HG02870 (cell line): ENCODE results near the gene CAMK4.
A peak's percentile ranks its signal among the peaks of the same experiment; 100 is the strongest.

Experiments used
- ATAC-seq: cut with Tn5 transposase; IDR thresholded peaks from one replicate; pipeline ENCODE4 v1.9.1; 2021; ENCODE audit warnings: mild to moderate bottlenecking, moderate library complexity; ENCODE audit not compliant: unreplicated experiment

The CAMK4 gene

DNA sequence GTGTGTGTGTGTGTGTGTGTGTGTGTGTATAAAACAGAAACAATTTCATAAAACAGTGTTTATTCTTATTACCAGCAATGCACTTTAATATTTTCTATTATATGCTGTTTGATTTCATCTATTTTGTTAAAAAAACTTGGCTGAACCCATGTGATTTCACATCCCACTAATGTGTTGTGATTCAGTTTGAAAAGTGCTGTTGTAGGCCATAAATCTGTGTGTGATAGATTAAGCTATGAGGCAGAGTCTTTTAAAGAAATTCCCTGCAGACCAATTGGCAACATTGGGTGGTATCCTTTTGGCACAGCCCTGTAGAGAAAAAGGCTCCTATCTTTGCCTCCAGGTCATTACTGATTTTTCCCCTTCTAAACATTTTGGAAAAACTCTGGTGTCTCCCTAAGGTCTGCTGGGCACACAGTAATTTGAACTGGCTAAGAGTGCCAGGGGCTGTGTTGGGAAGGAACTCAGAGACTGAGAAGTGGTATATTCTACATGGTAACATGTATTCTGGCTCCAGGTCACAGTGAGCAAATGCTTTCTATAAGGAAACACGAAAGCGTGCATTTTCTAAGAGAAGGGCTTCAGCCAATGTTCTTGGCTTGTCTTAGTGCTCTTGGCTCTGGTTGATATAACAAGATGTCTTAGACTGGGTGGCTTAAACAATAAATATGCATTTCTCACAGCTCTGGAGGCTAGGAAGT is 4.5 kb downstream of the CAMK4 start:
- ATAC-seq, result no peak

DNA sequence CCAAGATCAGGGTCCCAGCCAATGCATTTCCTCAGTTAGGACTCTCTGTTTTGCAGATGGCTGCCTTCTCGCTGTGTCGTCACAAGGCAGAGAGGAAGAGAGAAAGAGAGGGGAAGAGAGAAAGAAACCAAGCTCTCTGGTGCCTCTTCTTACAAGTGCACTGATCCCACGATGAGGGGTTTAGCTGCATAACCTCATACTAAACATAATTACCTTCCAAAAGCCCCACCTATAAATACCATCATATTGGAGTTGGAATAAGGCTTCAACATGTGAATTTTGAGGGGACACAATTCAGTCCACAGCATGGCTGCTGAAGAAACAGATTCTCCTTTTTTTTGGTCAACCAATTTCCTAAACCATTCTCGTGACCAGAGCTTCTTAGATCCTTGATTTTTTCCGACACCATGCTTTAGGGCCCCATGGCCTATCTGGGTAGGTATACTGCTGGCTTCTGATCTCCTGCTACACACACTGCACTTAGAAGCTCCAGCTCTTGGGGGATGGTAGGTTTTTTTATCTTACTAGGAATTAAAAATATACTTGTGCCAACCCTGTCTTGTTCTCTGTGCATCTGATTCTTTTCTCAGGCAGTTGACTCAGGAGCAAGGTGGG is 5.1 kb downstream of the CAMK4 start:
- ATAC-seq, result peak; percentile 23

DNA sequence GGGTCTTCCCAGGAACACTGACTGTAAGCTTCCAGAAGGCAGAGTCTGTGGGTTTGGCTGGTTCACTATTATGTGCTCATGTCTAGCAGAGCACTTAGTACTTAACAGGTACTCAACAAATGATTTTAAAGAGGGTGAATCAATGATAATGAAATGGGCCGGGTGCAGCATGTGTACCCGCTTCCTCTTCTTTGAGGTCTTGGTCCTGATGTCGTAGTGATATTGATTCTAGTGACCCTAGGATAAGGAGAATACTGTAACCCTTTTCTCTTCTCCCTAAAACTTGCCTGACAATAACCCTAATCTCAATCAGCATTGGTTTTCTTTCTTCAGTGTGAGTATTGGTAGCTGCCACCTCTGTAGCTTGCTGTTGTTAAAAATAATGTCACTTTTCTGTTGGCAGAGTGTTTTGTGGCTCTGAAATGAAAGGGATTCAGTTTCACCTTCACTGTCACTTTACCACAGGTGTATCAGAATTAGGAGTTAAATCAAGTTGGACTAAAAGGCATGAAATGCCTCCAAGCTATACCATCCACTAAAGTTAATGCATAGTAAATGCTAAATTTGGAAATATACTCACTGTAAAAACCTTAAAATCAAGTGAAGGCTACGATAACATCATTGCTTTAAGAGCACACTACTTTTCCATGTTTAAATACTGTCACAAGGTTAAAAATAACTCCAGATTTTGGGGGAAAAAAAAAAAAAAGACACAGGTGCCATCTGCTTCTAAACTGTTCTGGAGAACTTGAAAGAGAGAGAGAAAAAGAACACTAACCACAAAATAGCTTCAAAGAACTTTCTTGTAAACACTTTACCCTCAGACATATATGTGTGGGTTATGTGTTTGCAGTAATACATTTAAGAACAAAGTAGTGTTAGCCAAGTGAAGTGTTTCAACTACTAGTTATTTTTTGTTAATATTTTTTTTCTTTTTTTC is 6.0 kb downstream of the CAMK4 start:
- peak; percentile 20 for ATAC-seq

DNA sequence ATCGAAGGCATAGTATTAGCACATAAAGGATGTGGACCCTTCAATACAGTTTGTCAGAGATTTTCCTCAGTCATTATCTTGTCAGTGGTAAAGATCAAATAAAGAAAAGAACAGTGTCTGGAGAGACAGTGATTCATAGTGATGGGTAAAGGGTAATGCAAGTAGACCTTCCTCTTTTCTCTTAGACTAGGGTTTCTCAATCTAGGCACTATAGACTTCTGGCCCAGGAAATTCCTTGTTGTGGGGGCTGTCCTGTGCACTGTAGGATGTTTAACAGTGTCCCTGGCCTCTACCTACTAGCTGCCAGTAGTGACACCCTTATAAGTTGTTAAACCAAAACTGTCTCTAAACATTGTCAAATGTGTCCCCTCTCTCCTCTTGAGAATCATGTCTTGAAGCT is 6.9 kb downstream of the CAMK4 start:
- ATAC-seq, result no peak

DNA sequence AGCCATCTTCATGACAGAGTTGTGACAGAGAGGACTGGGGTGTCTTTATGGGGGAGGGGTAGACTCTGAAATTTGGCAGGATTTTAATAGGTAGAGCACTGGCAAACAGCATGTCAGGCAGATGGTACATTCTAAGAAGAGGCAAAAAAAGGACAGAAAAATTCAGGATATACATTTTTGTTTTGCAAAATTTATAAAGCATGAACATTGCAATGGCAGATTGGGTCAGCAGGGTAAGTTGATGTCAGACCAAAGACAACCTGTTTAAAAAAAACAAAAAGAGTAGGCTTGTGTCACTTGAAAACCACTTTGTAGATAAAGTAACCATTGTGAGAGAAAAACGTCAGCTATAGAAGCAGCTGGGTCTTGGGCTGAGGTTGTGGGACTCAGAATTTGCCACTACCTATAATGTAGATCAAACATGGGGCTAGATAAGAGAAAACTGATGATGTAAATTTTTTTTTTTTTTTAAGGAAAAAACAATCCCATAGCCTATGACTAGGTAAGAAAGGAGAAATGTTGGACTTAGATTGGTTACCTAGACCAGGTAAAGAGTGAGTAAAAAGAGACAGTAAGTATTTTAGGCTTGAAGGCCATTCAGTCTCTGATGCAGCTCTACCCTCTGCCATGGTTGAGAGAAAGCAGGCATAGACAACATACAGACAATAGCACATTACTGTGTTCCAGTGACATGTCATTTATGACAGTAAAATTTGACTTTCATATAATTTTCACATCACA is 8.3 kb downstream of the CAMK4 start:
- no peak for ATAC-seq

DNA sequence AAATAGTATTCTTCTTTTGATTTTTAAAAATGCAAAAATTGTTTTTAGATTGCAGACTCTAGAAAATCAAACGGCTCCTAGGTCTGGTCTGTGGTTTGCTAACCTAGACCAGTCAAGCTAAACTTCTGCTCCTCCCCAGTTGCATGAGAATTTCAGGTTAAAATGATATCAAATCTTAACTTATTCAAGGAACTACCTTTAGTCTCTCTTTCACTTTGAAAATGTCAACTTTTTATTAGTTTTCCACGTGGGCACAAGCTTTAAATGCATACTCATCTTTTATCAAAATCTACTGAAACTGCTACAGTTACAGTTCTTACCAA is 8.8 kb downstream of the CAMK4 start:
- ATAC-seq, result no peak

DNA sequence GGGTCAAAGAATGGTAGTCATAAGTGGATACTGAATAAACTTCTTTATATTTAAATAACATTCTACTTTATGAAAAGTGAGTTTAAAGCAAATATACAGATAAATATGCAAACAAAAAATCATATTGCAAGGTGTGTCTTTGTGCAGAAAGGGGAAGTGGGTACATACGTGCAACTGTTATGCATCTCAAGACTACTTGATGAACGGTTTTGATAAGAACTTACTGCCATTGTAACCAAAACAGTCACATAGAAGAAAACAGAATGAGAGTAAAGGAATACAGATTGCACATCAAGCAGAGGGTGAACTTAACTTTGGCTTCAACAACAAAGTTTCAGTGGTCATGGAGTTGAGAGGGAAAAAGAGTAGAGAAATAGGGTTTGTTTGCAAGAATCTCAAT is 9.9 kb downstream of the CAMK4 start:
- ATAC-seq, result peak; percentile 26

DNA sequence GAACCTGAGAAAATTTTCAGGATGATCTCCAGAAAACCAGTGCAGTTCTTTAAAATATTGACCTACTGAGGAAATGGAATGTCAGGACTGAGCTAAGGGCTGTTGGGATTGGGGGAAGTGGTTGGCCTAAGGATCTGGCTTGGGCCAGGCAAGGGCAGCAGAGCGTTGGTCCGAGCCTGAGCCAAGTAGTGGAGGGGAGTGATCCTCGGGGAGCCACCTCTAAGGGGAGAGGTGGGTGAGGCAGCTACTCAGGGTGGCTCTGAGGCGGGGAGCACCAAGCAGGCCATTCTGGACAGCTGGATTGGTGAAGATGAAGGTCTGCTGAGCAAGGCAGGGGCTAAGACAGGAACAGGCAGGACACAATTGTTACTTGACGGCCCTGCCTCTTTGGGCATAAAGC is 11.5 kb downstream of the CAMK4 start:
- no peak for ATAC-seq

DNA sequence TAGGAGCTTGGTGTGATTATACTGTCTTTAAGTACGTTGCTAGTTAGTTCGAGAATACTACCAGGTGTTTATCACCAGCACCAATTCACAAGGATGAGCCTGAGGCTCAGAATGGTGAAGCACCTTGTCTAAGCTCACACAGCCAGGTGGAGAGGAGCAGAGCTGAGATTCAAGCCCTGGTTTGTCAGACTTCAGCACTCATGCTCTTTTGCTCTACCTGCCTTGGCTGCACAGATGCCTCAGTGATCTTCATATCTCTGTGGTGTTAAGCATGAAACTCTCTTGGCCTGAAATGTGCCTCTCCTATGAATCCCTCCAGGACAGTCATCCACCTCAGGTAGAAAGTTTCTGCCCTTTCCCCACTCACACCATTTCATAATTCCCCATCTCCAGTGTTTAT is 12.2 kb downstream of the CAMK4 start:
- ATAC-seq, result no peak

DNA sequence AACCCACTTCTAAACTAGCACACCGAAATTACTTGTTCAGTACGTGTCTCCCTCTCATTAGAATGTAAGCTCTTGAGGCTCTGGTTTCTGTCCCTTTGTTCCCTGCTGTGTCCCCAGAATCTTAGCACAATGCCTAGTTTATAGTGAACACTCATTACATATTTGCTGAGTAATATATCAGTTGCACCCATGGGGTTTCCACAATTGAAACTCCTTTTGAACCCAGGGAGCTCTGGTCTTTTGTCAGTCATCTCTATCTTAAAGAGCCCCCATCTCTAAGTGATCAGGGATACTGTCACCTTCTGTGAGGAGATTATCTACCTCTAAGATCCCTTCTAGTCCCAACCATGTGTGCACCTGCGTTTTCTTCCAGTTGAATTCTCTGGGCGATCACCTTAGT is 12.8 kb downstream of the CAMK4 start:
- ATAC-seq, result peak; percentile 39

DNA sequence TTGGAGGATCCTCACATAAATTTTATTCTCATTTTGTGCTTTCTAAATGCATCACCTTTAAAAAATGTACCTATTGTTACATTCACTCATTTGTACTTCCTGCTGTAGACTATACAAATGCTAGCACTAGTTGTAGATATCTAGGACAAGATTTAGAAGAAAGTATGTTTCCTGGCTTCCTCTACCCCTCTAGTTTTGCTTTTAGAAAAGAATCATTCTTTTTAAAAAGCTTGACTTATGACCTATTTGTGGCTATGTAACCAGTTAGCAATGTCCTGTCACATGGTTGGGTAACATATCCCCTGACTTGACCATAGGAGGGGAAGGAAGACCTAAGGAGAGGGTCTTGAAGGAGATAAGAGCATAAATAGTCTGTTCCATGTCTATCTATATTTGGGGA is 13.3 kb downstream of the CAMK4 start:
- ATAC-seq, result peak; percentile 21

DNA sequence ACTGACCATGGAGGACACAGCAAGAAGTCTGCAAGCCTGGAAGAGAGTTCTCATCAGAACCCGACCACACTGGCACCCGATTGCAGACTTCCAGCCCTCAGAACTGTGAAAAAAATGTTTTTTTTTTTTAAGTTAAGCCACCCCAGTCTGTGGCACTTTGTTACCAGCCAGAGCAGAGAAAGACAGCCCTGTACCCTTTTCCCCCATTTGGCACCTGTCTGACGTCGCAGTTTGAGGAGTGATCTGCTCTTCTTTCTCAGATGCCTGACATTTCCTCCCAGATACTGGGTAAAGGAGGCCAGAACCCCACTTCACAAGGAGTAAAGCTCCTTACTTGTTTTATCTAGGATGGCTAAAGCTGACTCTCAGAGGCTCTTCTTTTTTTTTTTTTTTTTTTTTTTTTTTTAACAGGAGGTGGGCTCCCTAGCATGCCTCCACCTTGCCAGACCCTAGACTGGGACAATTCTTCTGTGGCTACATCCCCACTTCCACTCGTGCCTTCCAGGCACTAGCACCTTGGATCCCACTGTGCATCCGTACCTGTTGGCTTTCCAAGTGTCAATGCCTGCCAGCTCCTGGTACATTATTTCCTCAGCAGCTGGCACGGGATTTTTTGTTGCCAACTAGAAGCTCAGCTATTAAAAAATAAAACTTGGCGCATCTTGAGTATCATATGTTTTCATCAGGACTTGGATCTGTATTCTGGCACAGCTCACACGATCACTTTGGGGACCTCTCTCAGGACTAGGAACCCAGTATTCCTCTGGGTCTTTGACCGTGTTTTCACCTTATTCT is 14.4 kb downstream of the CAMK4 start:
- ATAC-seq, result no peak

DNA sequence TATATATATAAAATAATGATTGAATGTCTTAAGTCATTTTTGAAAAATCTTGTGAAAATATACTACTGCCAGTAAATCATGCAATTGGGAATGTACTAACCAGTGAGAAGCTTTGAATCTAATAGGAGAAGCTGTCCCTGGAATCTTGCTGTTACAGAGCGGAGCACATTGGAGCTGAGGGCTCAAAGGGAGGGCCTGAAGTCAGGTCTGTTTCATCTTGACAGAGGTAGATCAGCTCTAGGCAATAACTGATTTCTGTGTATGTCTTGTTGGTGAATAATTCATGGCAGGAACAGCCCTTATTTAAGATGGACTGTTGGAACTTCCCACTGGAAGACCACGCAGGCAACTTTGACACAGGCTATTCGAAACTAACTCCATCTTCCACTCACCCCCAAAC is 17.5 kb downstream of the CAMK4 start:
- no peak for ATAC-seq

DNA sequence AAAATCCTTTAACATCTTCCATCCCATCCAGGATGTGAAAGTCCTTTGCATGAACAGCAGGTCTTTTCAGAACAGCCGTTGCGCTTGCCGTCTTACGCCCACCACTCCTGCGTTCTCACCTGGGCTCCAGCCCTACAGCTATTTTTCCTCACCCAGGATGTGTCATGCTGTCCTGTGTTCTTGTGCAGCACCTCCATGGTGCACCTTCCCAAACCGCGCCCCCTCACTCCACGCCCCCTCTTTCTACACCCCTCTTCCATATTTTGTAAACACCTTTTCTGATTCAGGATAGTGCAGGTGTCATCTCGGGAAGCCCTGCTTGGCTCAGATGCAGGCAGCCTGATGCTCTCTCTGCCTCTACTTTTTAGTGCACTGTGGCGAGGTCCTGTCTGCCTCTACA is 18.4 kb downstream of the CAMK4 start:
- ATAC-seq, result no peak

DNA sequence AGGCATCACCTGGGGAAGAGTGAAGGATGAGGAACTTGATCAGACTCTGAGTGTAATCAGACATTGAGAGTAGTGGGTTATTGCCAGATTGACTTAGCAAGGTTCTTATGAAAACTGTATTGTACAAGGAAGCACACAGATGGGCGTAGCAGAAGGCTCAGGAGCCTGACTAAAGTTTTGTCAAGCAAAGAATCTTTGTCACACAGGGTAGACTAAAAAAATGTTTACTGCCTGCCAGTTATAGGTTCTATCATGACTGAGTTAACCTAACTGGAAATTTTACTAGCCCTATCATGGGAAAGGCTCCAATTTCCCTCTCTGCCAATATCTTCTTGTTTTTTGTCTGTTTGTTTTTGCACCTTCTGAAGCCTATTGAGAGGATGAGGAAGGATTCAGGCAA is 19.1 kb downstream of the CAMK4 start:
- ATAC-seq, result no peak

DNA sequence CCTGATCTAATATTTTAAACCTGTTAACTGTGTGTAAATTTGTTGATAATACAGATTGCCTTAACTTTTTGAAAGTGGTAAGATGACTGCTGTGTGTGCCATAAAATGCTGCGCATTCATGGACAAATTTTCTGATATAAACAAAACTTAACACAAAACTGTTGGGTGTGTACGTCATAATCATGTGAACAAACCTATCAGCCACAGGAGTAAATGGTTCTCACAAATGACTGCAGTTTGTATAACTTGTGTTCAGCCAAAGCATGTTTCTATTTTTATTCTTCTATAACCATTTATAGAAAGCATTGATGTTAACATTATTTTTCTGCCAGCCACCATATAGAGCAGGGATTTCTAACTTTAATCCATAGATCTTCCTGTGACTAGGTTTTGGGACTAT is 21.5 kb downstream of the CAMK4 start:
- no peak for ATAC-seq

DNA sequence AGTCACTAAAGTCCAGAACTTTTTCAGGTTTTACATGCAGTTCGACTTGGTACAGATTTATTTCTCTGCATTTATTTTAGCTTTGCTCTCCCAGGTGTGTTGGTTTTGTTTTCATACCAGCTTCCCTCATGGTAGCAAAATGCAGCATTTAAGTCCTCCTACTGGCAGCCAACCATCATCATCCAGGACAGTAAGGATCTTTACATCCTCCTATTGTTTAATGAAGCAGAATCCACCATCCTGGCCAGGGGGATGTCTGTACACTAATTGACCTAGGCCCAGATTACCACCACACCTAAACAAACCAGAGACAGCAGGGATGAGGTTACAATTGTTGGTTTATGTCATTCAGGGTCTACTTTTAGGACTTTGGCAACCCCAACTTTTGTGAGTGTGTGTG is 22.3 kb downstream of the CAMK4 start:
- no peak for ATAC-seq

DNA sequence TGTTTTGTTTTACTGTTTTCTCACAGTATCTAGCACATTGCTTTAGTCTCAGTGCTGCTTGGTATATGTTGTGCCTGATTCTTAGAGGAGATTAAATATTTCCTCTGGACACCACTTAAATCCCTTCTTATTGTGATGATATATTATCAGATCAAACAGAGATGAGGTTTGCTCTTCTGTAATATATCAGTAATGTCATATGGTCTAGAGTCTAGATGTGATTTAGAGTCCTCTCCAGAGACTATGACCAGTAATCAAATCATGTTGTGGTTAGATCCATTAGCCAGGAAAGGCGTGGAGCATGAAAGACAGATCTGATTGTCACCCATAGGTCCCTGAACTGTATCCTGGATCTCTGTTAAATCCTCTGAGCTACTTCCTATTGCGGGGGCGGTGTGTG is 24.4 kb downstream of the CAMK4 start:
- ATAC-seq, result no peak

DNA sequence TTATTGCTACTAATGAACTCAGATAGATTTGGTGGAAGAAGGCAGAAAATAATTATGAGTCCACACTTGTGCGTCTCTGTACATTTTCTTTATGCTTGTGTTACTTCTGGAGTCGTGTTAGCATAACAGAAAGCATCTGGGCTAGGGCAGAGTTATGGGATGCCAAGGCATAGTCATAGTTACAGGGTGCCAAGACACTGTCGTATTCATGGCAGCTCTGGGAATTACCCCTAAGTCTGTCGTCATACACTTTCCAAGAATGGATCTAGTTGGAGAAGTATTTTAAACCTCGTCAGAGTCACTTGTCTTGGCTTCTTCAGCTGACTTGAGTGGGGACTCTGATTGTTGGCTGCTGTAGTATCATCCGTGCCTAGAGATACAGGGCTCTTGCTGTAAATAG is 27.7 kb downstream of the CAMK4 start:
- ATAC-seq, result no peak

DNA sequence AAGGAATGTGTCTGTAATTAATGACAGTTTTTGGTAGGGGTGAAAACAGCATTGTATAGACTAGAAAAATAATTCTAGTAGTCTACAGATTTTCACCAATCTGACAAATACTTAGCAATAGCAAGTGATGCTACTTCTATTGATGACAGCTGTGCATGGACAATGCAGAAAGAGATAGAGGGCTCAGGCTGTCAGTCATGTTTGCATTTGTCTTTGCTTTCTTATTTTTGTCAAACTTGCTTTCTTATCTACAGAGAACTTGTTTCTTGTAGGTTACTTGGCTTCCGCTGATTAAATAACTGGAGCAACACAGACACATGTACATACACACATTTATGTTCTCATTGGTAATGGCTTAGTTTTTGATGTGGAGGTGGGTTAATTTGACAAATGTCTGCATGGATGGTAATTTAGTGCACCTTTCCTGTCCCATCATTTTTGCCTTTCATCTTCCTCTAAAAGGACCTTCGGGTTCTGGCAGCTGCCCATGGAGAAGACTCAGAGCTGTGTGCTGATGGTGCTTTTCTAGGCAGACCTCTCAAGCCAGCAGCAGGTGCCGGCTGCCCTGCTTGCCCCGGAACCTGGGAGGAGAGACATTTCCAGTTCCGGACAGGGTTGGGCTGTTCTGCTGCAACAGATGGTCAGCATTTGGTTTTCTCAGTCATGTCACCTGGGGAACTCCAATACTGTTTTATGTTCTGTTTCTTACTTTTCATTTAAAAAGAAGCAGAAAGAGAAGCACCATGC is 28.8 kb downstream of the CAMK4 start:
- ATAC-seq, result peak; percentile 66
